GM12873 (cell line): ENCODE data around the gene TRAPPC4.

ENCODE experiments used
- TF ChIP-seq, protein P1 (sequence below): IDR thresholded peaks from 2 replicates; pipeline ENCODE4 v1.5.1; 2012; ENCODE audit warnings: low read depth, mild to moderate bottlenecking, moderate library complexity, low read length, control low read depth; ENCODE audit not compliant: insufficient read depth; ENCODE audit errors: missing control alignments

The TRAPPC4 gene, protein sequence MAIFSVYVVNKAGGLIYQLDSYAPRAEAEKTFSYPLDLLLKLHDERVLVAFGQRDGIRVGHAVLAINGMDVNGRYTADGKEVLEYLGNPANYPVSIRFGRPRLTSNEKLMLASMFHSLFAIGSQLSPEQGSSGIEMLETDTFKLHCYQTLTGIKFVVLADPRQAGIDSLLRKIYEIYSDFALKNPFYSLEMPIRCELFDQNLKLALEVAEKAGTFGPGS

DNA sequence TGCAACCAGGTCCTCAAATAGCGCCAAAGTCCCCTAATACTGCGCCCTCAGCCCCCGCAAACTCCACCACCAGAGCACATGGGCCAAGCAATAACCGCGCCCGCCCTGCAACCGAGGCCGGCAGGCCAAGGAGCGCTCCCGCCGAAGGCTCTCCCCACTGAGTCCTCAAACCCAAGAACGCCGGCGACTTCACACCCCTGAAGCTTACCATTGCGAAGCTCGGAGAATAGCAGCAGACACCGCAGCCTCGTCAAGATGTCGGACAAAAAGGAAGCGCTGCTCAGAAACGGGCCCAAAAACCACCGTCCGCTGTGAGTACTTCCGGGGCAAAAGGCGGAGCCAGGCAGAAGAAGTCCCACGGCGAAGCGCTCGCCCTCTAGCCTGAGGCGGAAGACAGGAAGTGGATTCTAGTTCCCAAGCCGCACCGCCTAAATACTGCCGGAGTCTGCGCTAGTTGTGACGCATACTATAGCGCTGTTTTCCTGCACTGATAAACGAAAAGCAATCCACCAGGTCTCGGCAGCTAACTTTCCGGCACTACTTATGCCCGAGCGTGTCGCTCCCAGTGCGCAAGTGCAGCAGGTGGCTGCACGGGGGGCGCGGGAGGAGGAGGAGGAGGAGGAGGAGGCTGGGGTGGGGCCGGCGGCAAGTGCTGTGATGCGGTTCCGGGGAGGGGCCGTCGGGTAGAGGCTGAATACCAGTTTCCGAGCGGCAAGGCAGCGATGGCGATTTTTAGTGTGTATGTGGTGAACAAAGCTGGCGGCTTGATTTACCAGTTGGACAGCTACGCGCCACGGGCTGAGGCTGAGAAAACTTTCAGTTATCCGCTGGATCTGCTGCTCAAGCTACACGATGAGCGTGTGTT, at the start of gene TRAPPC4, which contains the start of gene RPS25:
TRAPPC4 (plus strand) TSS at position 693 of the 865 bp plus-strand sequence; CDS start at position 723, 30 bp downstream.
RPS25 (minus strand) TSS at position 270 of the 865 bp plus-strand sequence; CDS start at position 211, 59 bp downstream.
- TF ChIP-seq, protein P1, sequence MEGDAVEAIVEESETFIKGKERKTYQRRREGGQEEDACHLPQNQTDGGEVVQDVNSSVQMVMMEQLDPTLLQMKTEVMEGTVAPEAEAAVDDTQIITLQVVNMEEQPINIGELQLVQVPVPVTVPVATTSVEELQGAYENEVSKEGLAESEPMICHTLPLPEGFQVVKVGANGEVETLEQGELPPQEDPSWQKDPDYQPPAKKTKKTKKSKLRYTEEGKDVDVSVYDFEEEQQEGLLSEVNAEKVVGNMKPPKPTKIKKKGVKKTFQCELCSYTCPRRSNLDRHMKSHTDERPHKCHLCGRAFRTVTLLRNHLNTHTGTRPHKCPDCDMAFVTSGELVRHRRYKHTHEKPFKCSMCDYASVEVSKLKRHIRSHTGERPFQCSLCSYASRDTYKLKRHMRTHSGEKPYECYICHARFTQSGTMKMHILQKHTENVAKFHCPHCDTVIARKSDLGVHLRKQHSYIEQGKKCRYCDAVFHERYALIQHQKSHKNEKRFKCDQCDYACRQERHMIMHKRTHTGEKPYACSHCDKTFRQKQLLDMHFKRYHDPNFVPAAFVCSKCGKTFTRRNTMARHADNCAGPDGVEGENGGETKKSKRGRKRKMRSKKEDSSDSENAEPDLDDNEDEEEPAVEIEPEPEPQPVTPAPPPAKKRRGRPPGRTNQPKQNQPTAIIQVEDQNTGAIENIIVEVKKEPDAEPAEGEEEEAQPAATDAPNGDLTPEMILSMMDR, result no peak

DNA sequence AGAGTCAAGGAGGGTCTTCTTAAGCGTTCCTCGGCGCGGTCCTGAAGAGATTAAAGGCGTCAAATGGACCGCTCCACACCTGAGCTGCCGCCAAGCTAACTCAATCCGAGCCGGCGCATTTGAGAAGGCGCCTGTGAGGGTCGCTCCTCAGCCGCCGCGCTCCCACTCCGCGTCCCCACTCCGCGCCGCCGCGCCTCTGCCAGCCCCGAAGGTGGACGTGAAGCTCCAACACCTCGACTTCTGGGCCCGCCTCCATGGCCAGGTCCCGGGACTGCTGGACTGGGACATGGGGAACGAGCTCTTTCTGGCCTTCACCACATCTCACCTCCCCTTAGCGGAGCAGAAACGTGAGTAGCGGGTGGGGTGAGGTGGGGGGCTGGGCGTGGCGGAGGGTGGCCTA, 46.9 kb upstream of the TRAPPC4 start, which contains the start of gene FOXR1:
FOXR1 (plus strand) TSS at position 116 of the 400 bp plus-strand sequence; CDS start at position 287, 171 bp downstream.
- TF ChIP-seq, protein P1, result no peak

DNA sequence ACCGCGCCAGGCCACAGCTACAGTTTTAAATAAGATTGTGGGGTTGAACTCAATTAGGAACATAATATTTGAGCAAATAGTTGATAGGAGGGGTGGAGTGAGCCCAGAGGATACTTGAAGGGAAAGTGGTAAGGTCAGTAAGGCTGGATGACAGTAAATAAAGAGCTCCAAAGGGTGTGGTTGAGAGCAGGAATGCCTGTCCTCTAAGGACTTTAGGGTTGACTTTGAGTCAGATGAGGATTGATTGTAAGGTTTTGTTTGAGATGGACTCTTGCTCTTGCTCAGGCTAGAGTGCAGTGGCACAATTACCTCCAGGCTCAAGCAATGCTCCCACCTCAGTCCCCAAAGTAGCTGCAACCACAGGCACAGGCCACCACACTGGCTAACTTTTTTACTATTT, 44.6 kb upstream of the TRAPPC4 start:
- TF ChIP-seq, protein P1, result no peak

DNA sequence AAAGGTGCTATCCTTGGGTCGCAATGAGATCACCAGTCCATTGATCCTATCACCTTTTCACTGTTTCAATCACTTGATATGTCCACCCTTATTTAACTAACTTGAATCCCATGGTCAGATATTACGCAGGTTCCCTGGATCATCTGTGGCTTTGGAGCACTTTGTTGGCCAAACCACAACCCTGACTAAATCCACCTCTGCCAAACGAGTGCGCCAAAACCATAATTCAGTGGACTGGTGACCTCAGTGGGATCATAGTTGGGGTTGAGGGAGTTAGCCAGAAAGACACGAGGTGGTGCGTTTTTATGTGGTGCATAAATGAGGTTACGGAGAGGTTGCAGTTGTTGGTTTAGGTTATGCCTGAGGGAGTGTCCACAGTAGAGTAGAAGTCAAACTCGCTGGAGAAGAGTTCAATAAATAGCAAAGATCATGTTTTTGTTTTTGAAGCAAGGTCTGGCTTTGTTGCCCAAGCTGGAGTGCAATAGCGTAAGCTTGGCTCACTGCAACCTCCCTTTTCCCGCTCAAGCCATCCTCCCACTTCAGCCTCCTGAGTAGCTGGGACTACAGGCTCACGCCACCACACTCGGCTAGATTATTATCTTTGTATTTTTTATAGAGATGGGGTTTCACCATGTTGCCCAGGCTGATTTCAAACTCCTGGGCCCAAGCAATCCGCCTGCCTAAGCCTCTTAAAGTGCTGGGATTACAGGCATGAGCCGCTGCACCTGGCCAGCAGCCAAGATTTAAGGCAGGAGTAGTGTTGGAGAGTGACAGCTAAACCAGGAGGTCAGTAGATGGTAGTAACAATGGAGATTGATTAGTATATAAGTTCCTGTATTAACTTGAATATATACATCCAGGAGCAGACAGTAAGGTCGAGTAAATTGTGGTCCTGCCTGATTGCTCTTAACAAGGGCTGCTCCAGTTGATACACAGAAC, 42.5 kb upstream of the TRAPPC4 start:
- TF ChIP-seq, protein P1, result no peak

DNA sequence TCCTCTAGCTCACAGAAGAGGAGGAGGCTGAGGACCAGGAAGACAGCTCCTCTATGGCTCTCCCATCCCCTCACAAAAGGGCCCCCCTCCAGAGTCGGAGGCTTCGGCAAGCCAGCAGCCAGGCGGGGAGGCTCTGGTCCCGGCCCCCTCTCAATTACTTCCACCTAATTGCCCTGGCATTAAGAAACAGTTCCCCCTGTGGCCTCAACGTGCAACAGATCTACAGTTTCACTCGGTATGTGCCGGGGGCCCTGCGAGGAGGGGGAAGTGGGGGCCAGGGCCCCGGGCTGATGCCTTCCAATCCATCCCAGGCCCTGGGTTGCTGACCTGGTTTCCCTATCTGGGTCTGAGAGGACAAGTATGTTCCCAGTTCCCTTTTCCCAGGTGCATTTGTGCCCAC, 39.1 kb upstream of the TRAPPC4 start:
- TF ChIP-seq, protein P1, result peak; percentile 25

DNA sequence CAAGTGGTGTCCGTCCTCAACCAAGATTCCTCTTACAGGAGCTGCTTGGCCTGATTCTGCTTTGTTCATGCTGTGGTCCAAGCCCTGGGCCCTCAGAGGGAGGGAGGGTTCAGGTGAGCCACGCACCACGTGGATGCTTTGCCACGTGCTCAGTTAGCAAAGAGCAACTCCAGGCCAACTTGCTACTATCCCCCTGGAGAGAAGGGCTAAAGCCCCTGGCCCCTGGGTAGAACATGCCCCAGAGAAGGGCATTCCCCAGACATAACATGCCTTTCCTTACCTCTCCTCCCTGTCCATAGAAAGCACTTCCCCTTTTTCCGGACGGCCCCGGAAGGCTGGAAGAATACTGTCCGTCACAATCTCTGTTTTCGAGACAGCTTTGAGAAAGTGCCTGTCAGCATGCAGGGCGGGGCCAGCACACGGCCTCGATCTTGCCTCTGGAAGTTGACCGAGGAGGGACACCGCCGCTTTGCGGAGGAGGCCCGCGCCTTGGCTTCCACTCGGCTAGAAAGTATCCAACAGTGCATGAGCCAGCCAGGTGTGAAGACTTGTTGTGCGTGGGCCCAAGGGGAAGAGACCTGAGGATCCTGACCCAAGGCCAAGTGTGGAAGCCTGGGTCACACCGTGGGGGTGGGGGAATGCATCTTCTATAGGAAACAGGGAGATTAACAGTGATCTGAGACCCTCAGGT, 38.2 kb upstream of the TRAPPC4 start:
- TF ChIP-seq, protein P1, result no peak
